Measurements from ENCODE around the gene SGK2.

The SGK2 gene

GRCh38 chr20:43590392-43591303 lies 31.8 kb downstream of the SGK2 start, which contains the start of gene IFT52 (continued):
- TF ChIP-seq ZNF518A (tag by site-specific recombination; conservative IDR thresholded peaks at IDR 0.05; ENCODE audit: low read depth) = 0 out of 2 replicates have a peak, but pooled peaks have one; percentile 28
- TF ChIP-seq ZBTB6 (tag by site-specific recombination; IDR thresholded peaks at IDR 0.05) = no peak; the same call in 1 of the 2 replicates
- no peak; the same call in 1 of the 2 replicates for TF ChIP-seq ZFHX2 (tag by site-specific recombination; conservative IDR thresholded peaks at IDR 0.05)
- no peak for TF ChIP-seq ZSCAN18 (tag by site-specific recombination; IDR thresholded peaks at IDR 0.05)
- no peak for TF ChIP-seq ZBTB49 (tag by site-specific recombination; IDR thresholded peaks at IDR 0.05; ENCODE audit: low read depth)
- TF ChIP-seq ZNF223 (tag by site-specific recombination; IDR thresholded peaks at IDR 0.05) = no peak
- TF ChIP-seq ZNF707 (tag by site-specific recombination; IDR thresholded peaks at IDR 0.05) = no peak
- no peak for TF ChIP-seq ZNF221 (tag by site-specific recombination; IDR thresholded peaks at IDR 0.05; ENCODE audit: borderline replicate concordance)
- peak; percentile 94 for TF ChIP-seq ZEB2 (tag by site-specific recombination; IDR thresholded peaks at IDR 0.05)
- TF ChIP-seq ZNF24 (tag by site-specific recombination; IDR thresholded peaks at IDR 0.05) = no peak
- no peak for TF ChIP-seq BCL11B (tag by site-specific recombination; IDR thresholded peaks at IDR 0.05; ENCODE audit: low read depth)
- TF ChIP-seq ZNF623 (tag by site-specific recombination; IDR thresholded peaks at IDR 0.05) = no peak
- TF ChIP-seq PBX3 (CRISPR knock-in tag; IDR thresholded peaks at IDR 0.05) = 0 out of 2 replicates have a peak, but pooled peaks have one; percentile 30
- no peak for TF ChIP-seq SETDB1 (IDR thresholded peaks at IDR 0.05; ENCODE audit: insufficient read length, low read length)
- TF ChIP-seq ZNF654 (tag by site-specific recombination; IDR thresholded peaks at IDR 0.05; ENCODE audit: low read depth) = no peak
- no peak for TF ChIP-seq BCL11A (tag by site-specific recombination; IDR thresholded peaks at IDR 0.05; ENCODE audit: low read depth)
- no peak for TF ChIP-seq ZNF558 (tag by site-specific recombination; IDR thresholded peaks at IDR 0.05)
- TF ChIP-seq ZNF16 (tag by site-specific recombination; IDR thresholded peaks at IDR 0.05; ENCODE audit: low read depth) = no peak
- TF ChIP-seq ZNF747 (tag by site-specific recombination; IDR thresholded peaks at IDR 0.05) = no peak
- TF ChIP-seq SP7 (tag by site-specific recombination; IDR thresholded peaks at IDR 0.05) = peak; percentile 80
- TF ChIP-seq ZNF645 (tag by site-specific recombination; IDR thresholded peaks at IDR 0.05) = no peak
- TF ChIP-seq ZNF830 (tag by site-specific recombination; IDR thresholded peaks at IDR 0.05; ENCODE audit: low read depth) = no peak

All from HEK293 (cell line).